ENCODE data around the gene TMEM101. TPM values are rescaled to one million over a fixed set of nuclear protein-coding genes. Genes with fewer than 3 reads are reported as not detected.

Gene TMEM101
- total and polyA plus RNA-seq, 10 of the 15 experiments (the other 5 are each of a cell fraction or from before 2014, with no cell fraction given): 18.4 to 72.5 (median 35.9) TPM

DNA sequence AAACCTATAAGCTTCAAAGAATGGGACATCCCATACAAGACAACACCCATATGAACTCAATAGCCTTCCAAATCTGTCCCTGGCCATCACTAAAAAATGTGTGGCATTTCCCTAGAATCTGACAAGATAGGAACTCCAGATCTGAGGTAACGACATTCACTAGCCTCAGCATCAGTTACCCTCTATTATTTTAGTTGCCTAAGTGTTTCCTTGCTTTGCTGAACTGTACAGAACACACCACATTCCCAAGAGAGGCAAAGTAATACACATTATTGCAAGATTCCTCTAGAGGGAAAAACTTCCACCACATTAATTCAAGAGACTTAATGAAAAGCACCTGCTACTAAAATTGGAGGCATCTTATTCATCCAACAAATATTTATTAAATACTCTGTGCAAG lies 46.7 kb upstream of the TMEM101 start (continued):
- TF ChIP-seq, protein P1, sequence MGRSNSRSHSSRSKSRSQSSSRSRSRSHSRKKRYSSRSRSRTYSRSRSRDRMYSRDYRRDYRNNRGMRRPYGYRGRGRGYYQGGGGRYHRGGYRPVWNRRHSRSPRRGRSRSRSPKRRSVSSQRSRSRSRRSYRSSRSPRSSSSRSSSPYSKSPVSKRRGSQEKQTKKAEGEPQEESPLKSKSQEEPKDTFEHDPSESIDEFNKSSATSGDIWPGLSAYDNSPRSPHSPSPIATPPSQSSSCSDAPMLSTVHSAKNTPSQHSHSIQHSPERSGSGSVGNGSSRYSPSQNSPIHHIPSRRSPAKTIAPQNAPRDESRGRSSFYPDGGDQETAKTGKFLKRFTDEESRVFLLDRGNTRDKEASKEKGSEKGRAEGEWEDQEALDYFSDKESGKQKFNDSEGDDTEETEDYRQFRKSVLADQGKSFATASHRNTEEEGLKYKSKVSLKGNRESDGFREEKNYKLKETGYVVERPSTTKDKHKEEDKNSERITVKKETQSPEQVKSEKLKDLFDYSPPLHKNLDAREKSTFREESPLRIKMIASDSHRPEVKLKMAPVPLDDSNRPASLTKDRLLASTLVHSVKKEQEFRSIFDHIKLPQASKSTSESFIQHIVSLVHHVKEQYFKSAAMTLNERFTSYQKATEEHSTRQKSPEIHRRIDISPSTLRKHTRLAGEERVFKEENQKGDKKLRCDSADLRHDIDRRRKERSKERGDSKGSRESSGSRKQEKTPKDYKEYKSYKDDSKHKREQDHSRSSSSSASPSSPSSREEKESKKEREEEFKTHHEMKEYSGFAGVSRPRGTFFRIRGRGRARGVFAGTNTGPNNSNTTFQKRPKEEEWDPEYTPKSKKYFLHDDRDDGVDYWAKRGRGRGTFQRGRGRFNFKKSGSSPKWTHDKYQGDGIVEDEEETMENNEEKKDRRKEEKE (IDR thresholded peaks at IDR 0.05): no peak
- TF ChIP-seq TAF1 (IDR thresholded peaks at IDR 0.05; ENCODE audit: borderline replicate concordance, low read depth, low read length) (no peak), HDAC2 (IDR thresholded peaks at IDR 0.05) (no peak), SREBF2 (IDR thresholded peaks at IDR 0.05; ENCODE audit: low read length) (no peak), YBX1 (IDR thresholded peaks at IDR 0.05) (no peak), HDGF (IDR thresholded peaks at IDR 0.05) (no peak), POLR2A (IDR thresholded peaks at IDR 0.05; ENCODE audit: low read depth, low read length) (no peak), KLF5 (IDR thresholded peaks at IDR 0.05; ENCODE audit: partially characterized antibody) (no peak), NR2F1 (conservative IDR thresholded peaks at IDR 0.05) (no peak)

DNA sequence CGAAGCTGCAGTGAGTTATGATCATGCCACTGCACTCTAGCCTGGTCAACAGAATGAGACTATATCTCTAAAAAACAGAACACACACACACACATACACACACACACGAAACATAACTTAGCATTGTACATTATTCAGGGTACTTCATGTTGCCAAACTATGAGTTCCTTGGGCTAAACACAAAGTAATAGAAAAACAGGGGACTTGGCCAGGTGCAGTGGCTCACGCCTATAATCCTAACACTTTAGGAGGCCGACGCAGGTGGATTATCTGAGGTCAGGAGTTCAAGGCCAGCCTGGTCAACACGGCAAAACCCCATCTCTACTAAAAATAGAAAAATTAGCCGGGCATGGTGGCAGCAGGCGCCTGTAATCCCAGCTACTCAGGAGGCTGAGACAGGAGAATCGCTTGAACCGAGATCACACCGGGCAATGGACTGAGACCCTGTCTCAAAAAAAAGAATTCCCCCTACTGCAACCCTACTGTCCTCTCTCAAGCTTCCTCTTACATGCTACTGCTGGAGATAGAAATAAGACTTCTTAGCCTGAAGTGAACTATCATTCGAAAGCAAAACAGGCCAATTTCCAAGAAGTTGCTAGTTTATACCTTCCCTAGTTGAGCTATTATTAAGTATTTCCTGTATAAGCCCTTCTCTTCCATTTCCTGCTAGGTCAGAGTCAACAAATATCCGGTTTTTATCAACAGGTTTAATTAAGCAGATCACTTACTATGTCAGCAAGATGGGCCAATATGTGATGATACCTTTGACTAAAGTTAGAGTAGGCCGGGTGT lies 44.5 kb upstream of the TMEM101 start:
- POLR2A ChIA-PET: interaction anchor here (0.5 to 1.4 kb wide), 2 partner anchors 9 to 11 kb away, joined by 3 to 4 read pairs; no protein-coding TSS in a partner anchor
- WGBS (ENCODE audit: insufficient coverage, insufficient replicate concordance, low lambda C conversion rate, missing lambda C conversion rate): 93% methylated on average over 14 of the region's 14 CpGs
- BruUV-seq (replicated peaks): no TSS peak

More for the DNA sequence above, 44.5 kb upstream of the TMEM101 start:
- intact Hi-C loops (cut with micrococcal nuclease; ENCODE audit: unreplicated experiment) (no loop called here), in situ Hi-C loops (cut with MboI) (no loop called here)
- CTCF ChIA-PET: interaction anchor here (0.6 to 2.5 kb wide), 4 partner anchors 17 to 219 kb away, joined by 3 to 6 read pairs (median 3); no protein-coding TSS in a partner anchor
- H3K27me3 ChIP-seq (replicated peaks in 1 of 2; ENCODE audit: control insufficient read depth in 2 of 2, insufficient read depth in 2 of 2, low read length in 1 of 2): no peaks in the 10 kb centered on the region
- H3K9ac ChIP-seq (ENCODE audit: control insufficient read depth, insufficient read depth, low read length): no peak overlapping the region
- H3K9me3 ChIP-seq (replicated peaks; ENCODE audit: control insufficient read depth, insufficient read depth, low read length): no peaks in the 10 kb centered on the region
- peaks cover 42% of the 10 kb centered on the region for H3K79me2 ChIP-seq (ENCODE audit: control insufficient read depth, insufficient read depth, low read length)
- ATAC-seq (no peak), FAIRE-seq (peak; percentile 54), DNase-seq (ENCODE audit: low read depth, low spot score) (no peak)
- H3K4me1 ChIP-seq (ENCODE audit: control insufficient read depth, insufficient read depth, low read length): no peaks in the 10 kb centered on the region
- SMC1A ChIA-PET (ENCODE audit: uncharacterized antibody, unreplicated experiment): no interaction called here
- RAD21 ChIA-PET (ENCODE audit: unreplicated experiment): interaction anchor here (0.6 kb wide), 1 partner anchor 81 kb away, joined by 3 read pairs; no protein-coding TSS in a partner anchor
- TF ChIP-seq, protein P2, sequence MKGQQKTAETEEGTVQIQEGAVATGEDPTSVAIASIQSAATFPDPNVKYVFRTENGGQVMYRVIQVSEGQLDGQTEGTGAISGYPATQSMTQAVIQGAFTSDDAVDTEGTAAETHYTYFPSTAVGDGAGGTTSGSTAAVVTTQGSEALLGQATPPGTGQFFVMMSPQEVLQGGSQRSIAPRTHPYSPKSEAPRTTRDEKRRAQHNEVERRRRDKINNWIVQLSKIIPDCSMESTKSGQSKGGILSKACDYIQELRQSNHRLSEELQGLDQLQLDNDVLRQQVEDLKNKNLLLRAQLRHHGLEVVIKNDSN (IDR thresholded peaks at IDR 0.05; ENCODE audit: borderline replicate concordance, extremely low read length, insufficient read depth, low read depth, low read length): no peak
- H3K36me3 ChIP-seq (ENCODE audit: control insufficient read depth in 2 of 2, insufficient read depth in 2 of 2, low read length in 1 of 2): peaks cover 8 to 23% of the 10 kb centered on the region in 2 experiments
- no peak overlapping the region for H3K4me3 ChIP-seq
- no peak overlapping the region for H3K4me2 ChIP-seq (ENCODE audit: control insufficient read depth, insufficient read depth)
- no peaks in the 10 kb centered on the region for H4K20me1 ChIP-seq (ENCODE audit: control insufficient read depth, insufficient read depth)
- no peak overlapping the region for H2AFZ ChIP-seq (ENCODE audit: control insufficient read depth, low read depth, low read length)
- H3K27ac ChIP-seq (ENCODE audit: control insufficient read depth, insufficient read depth): no peak overlapping the region
